K562 (cell line): ENCODE data around the gene TIMM17B. TPM values are rescaled to one million over a fixed set of nuclear protein-coding genes. Genes with fewer than 3 reads are reported as not detected.
A peak's percentile ranks its signal among the peaks of the same experiment; 100 is the strongest.

Source experiments
- BRD9 ChIP-seq: fragments of 450-650 bp; IDR thresholded peaks from 2 replicates; pipeline ENCODE4 v1.6.1; 2018; ENCODE audit warnings: low read depth; ENCODE audit not compliant: partially characterized antibody
- CCNT2 ChIP-seq: IDR thresholded peaks from 2 replicates; pipeline ENCODE4 v1.6.1; 2011; ENCODE audit warnings: borderline replicate concordance, low read depth, mild to moderate bottlenecking, moderate library complexity, mixed read lengths, low read length; ENCODE audit not compliant: insufficient read length; ENCODE audit errors: extremely low read depth
- CHAMP1 ChIP-seq: fragments of 450-650 bp; IDR thresholded peaks from 2 replicates; pipeline ENCODE4 v1.6.1; 2016; ENCODE audit warnings: mild to moderate bottlenecking
- CREB1 ChIP-seq, 2 experiments: sonication (generic) in 1 of 2; formaldehyde crosslinking in 1 of 2; IDR thresholded peaks; 2 replicates each; pipeline versions ENCODE4 v1.6.1 to v1.8.0; 2012 to 2022; ENCODE audit warnings: inconsistent platforms in 1 of 2, mild to moderate bottlenecking in 1 of 2, missing genetic modification reagents in 1 of 2, moderate library complexity in 1 of 2
- HNRNPLL ChIP-seq: fragments of 200-400 bp; formaldehyde crosslinking; IDR thresholded peaks from 2 replicates; pipeline ENCODE4 v1.6.1; 2017; ENCODE audit warnings: low read length, low read depth, mild to moderate bottlenecking; ENCODE audit not compliant: poor library complexity, severe bottlenecking
- HNRNPUL1 ChIP-seq: fragments of 200-400 bp; formaldehyde crosslinking; IDR thresholded peaks from 2 replicates; pipeline ENCODE4 v1.6.1; 2017; ENCODE audit warnings: low read length
- RAD21 ChIP-seq, 2 experiments: fragments of 250-450 bp in 1 of 2; fragments of 450-650 bp in 1 of 2; sonication (Bioruptor Pico) in 1 of 2; formaldehyde crosslinking in 1 of 2; IDR thresholded peaks in 1 of 2; conservative IDR thresholded peaks in 1 of 2; 2 replicates each; pipeline versions ENCODE4 v1.4.0 to v1.8.0; 2020 to 2022; ENCODE audit warnings: mild to moderate bottlenecking in 2 of 2, moderate library complexity in 1 of 2
- RBFOX2 ChIP-seq: fragments of 200-400 bp; formaldehyde crosslinking; IDR thresholded peaks from 2 replicates; pipeline ENCODE4 v1.6.1; 2017; ENCODE audit warnings: low read depth, mild to moderate bottlenecking, low read length, moderate library complexity
- RUNX1 ChIP-seq: sonication (generic); IDR thresholded peaks from 2 replicates; pipeline ENCODE4 v1.6.1; 2016; ENCODE audit warnings: antibody characterized with exemption, low read depth
- SNRNP70 ChIP-seq: fragments of 200-400 bp; formaldehyde crosslinking; optimal IDR thresholded peaks from 2 replicates; pipeline ENCODE3; 2017; ENCODE audit warnings: low read depth, low read length
- TBP ChIP-seq: optimal IDR thresholded peaks from 2 replicates; pipeline ENCODE3; 2011; ENCODE audit warnings: low read depth, low read length, improper control_type of control experiment
- THAP12 ChIP-seq: fragments of 250-450 bp; sonication (Bioruptor Pico); IDR thresholded peaks from 2 replicates; pipeline ENCODE4 v1.9.0; 2021; ENCODE audit warnings: mild to moderate bottlenecking, inconsistent platforms
- THRB ChIP-seq: fragments of 450-650 bp; formaldehyde crosslinking; conservative IDR thresholded peaks from 2 replicates; pipeline ENCODE4 v1.4.0; 2022; ENCODE audit warnings: mild to moderate bottlenecking, missing genetic modification characterization
- ZNF609 ChIP-seq: sonication (generic); formaldehyde crosslinking; IDR thresholded peaks from 2 replicates; pipeline ENCODE4 v1.8.1; 2023; ENCODE audit warnings: missing genetic modification reagents, mild to moderate bottlenecking, borderline replicate concordance
- polyA plus RNA-seq, 8 experiments: library from polyadenylated mRNA; depleted of rRNA in 4 of 8; stranded (reverse) in 5 of 8; unstranded in 3 of 8; fragments of >200 nt; fragmentation: Nextera tagmentation in 2 of 8; fragmentation: Illumina TruSeq in 1 of 8; extraction: Ambion mirVana in 2 of 8; extraction: Trizol in 1 of 8; gene quantifications; 2 replicates each; pipeline versions ENCODE4 v1.2.1 to v1.2.3, GENCODE V29; 2011 to 2014; ENCODE audit warnings: inconsistent platforms in 1 of 8, missing spikeins in 1 of 8
- total RNA-seq, 7 experiments: library from RNA; depleted of rRNA in 6 of 7; stranded (reverse); fragments of >200 nt in 6 of 7; fragmentation: Illumina TruSeq in 2 of 7; extraction: Trizol in 2 of 7; gene quantifications; 2 replicates each; pipeline versions ENCODE4 v1.2.1 to v1.2.3, GENCODE V29; 2011 to 2021; ENCODE audit warnings: low replicate concordance in 1 of 7

The TIMM17B gene
- total and polyA plus RNA-seq, 9 of the 15 experiments (the other 6 are each of a cell fraction or from before 2014, with no cell fraction given): 9.9 to 184 (median 115) TPM

- no peak for TF ChIP-seq THAP12 (CRISPR knock-in tag)
- TF ChIP-seq RUNX1: no peak
- no peak for TF ChIP-seq CCNT2
- TF ChIP-seq ZNF609: no peak
- TF ChIP-seq RAD21 (CRISPR knock-in tag; conservative IDR thresholded peaks at IDR 0.05 in 1 of 2, IDR thresholded peaks at IDR 0.05 in 1 of 2): peak in 1 of 2 experiments; percentile 67
- TF ChIP-seq SNRNP70: no peak
- no peak for TF ChIP-seq HNRNPUL1
- TF ChIP-seq CHAMP1: no peak
- TF ChIP-seq RBFOX2: peak; percentile 83
- no peak for TF ChIP-seq THRB (CRISPR knock-in tag)
- TF ChIP-seq TBP: no peak
- no peak for TF ChIP-seq HNRNPLL
- no peak for TF ChIP-seq BRD9
- no peak for TF ChIP-seq CREB1 (IDR thresholded peaks at IDR 0.05)
- TF ChIP-seq CREB1 (CRISPR knock-in tag; IDR thresholded peaks at IDR 0.05): peak; percentile 40; the same call in 1 of the 2 replicates
Measured at GRCh38 chrX:48917139-48918001, 19.8 kb upstream of the TIMM17B start (continued).
